Ovary (tissue), 9 donors: Measurements from ENCODE around the gene DRAXIN. TPM values are rescaled to one million over a fixed set of nuclear protein-coding genes. Genes with fewer than 3 reads are reported as not detected.
A peak's percentile ranks its signal among the peaks of the same experiment; 100 is the strongest.

ENCODE experiments used
- DNase-seq, 5 donors: peaks; one replicate each; pipeline ENCODE4 v3.0.0-alpha.2; 2019 to 2020
- H3K27ac ChIP-seq, 2 donors: fragments of 200-600 bp; one replicate each; pipeline versions ENCODE4 v1.5.1 to v1.8.0; 2019 to 2022
- H3K27me3 ChIP-seq: fragments of 200-600 bp; one replicate; pipeline ENCODE4 v1.8.0; 2022
- H3K36me3 ChIP-seq: fragments of 200-600 bp; sonication (generic); one replicate; pipeline ENCODE4 v1.5.1; 2019
- H3K4me1 ChIP-seq: one replicate; pipeline ENCODE4 v1.8.1; 2013; ENCODE audit warnings: mild to moderate bottlenecking, moderate library complexity; ENCODE audit not compliant: insufficient read depth
- H3K4me3 ChIP-seq: fragments of 200-600 bp; sonication (generic); one replicate; pipeline ENCODE4 v1.5.1; 2017
- H3K9me3 ChIP-seq, 2 donors: fragments of 200-600 bp in 1 of 2; sonication (generic) in 1 of 2; one replicate each; pipeline versions ENCODE4 v1.5.1 to v1.8.1; 2013 to 2019; ENCODE audit warnings: mild to moderate bottlenecking in 1 of 2, moderate library complexity in 1 of 2
- CTCF ChIP-seq, 3 donors: fragments of 450-650 bp in 2 of 3; fragments of 200-600 bp in 1 of 3; IDR thresholded peaks; one replicate each; pipeline versions ENCODE4 v1.5.1 to v1.8.0; 2016 to 2022; ENCODE audit warnings: antibody characterized with exemption in 3 of 3, mild to moderate bottlenecking in 1 of 3
- EP300 ChIP-seq: sonication (generic); formaldehyde crosslinking; IDR thresholded peaks from one replicate; pipeline ENCODE4 v1.6.1; 2017; ENCODE audit warnings: antibody characterized with exemption
- POLR2A ChIP-seq: fragments of 450-650 bp; IDR thresholded peaks from one replicate; pipeline ENCODE4 v1.6.1; 2017; ENCODE audit warnings: antibody characterized with exemption, mild to moderate bottlenecking, moderate library complexity
- WGBS, 3 donors: extraction: QIAGEN DNeasy Blood & Tissue Kit in 1 of 3; methylation state at CpG; one replicate each; pipeline versions ENCODE4 v1.1.5 to v1.1.7; 2013 to 2017; 5-methylcytosine and 5-hydroxymethylcytosine counted together
- intact Hi-C, 4 donors: fragments of 100-400 bp; cut with DNase I; formaldehyde crosslinking; loops; one replicate each; pipeline versions ENCODE4 v1.11.0 to v1.15.1; 2022 to 2023
- polyA plus RNA-seq, 2 donors: library from polyadenylated mRNA; stranded (reverse); fragments of 200-250 nt in 1 of 2; fragments of 350-450 nt in 1 of 2; fragmentation: Illumina TruSeq in 1 of 2; extraction: RNeasy Lipid Tissue Mini Kit (QIAGEN cat#74804) in 1 of 2; gene quantifications; one replicate each; pipeline ENCODE4 v1.2.3, GENCODE V29; 2013 to 2014
- total RNA-seq, 7 donors: library from RNA; depleted of rRNA in 2 of 7; stranded (reverse); fragments of >200 nt in 2 of 7; fragmentation: NEBNext Ultra II Directional in 3 of 7; extraction: Animal tissue kit (Norgen Biotek cat#: 25700) in 3 of 7; gene quantifications; one replicate each; pipeline versions ENCODE4 v1.1.0 to v1.2.4, GENCODE V29; 2016 to 2023
- donor health status: DM: no; HTN: no; CAD: no; lungs with moderate emphysema.
- donor health status: DM: no; HTN: no; CAD: no.
- donor health status: Bipolar disorder and iron deficiency.
- donor health status: DM: yes; HTN: yes; CAD: no.
- donor health status: DM: no; HTN: no; CAD: no.
- donor health status: DM: yes; HTN: yes; CAD: no.

The DRAXIN gene
- total and polyA plus RNA-seq, 9 donors = under 0.01 to 0.33 (median 0.05) TPM; not detected in 2

DNA sequence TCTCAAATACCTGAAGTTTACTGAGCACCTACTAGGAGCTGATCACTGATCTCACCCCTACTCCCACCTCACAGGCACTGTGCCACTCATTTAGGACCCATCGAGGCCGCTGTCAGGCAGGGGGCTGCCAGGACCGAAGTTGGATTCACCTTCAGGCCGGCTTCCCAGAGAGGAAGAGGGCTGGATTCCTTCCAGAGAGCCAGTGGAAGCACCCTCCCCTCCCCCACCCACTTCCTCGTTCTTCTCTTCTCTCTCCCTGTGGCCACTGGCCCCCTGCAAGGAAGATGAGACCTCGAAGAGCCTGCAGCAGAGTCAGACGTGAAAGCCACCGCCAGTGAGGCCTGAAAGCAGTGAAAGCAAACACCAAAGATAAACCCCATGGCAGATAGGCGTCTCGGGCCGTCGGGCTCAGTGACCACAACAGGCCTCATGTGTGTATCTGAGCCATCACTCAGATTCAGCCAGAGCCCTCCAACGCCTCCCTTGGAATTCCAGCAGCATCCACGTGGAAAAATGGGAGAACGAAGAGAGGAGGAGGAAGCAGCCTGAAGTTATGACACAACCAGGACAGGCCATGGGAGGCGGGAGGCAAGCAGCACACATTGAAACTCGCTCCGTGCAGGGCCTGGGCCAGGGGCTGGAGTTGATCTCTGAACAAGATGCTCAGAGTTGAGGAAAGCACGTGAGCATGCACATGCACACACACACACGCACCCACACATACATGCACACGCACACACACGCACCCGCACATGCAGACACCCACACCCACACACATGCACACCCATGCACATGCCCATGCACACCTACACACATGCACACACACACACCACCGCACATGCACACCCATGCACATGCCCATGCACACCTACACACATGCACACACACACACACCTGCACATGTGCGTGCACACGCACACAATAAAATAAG is 38.3 kb downstream of the DRAXIN start:
- 55 to 61% (median 55%) methylated on average over 26 of the region's 26 CpGs for WGBS, 3 donors
- Histone ChIP-seq H3K4me3 (no peak overlapping the region), H3K4me1 (peaks cover 9% of the 10 kb centered on the region), H3K9me3 (no peaks in the 10 kb centered on the region), H3K36me3 (no peaks in the 10 kb centered on the region), H3K27ac (no peak overlapping the region), H3K27me3 (no peaks in the 10 kb centered on the region)
- DNase-seq = no peak
- no peak for TF ChIP-seq CTCF (IDR thresholded peaks at IDR 0.05)
- intact Hi-C loops = loop anchor here in 2 of 4 donors (5.0 to 10.0 kb wide), 2 partner anchors 65 to 67 kb away; partner anchors contain the start of gene FBXO6 (in 1 of the 2)

DNA sequence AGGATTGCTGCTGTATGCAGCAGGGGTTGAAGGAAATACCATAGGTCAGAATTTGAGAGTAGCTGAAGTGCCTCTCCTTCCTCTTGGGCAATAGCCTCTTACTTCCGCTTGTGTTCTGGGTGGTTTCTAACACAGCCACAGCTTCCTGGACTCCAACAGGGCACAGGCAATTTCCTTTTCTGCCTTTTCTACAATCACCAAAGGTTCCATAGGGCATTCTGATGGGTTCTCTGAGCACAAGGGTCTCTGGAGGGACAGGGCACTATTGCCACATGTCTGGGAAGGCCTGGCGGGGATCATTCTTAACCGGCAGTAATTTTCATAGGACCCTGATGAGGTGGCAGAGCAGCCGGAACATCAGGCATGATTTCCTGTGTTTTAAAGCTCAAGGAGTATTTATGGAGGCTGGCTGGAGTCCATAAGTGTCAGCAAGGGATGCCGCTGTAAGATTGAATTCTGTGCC is 39.0 kb downstream of the DRAXIN start:
- DNase-seq = no peak
- intact Hi-C loops = loop anchor here in 2 of 4 donors (5.0 to 10.0 kb wide), 2 partner anchors 64 to 68 kb away; partner anchors contain the start of gene FBXO6 (in 1 of the 2)

DNA sequence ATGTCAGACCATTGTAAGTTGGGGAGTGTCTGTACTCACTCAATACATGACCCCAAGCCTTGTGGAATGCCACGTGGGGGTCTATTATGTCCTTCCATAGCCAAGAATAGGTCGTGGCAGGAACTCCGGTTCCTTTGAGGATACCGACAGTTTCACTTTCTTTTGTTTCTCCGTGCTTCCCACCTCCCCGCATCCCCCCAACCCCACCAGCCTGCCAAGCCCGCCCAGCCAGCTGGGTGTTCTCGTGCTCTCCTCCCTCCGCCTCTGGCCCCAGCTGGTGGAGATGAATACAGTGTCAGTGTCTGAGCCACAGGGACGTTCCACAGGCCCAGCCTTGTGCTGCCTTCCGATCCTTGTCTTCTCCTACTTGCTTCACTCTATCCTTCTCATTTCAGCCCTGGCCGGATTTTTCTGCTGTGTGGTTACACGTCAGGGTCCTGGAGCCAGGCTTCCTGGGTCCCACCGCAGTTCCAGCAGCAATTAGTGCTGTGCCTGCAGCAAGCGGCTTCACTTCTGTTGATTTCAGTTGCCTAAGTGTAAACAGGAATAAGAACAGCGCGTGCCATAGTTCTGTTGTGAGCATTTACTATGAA is 40.3 kb downstream of the DRAXIN start:
- Histone ChIP-seq H3K4me1 (peaks cover 11% of the 10 kb centered on the region), H3K27me3 (no peaks in the 10 kb centered on the region), H3K9me3 (no peaks in the 10 kb centered on the region), H3K36me3 (no peaks in the 10 kb centered on the region), H3K4me3 (peak overlapping the region; percentile 38), H3K27ac (peak overlapping the region in 1 of 2 donors; percentile 49)
- intact Hi-C loops = loop anchor here in 2 of 4 donors (5.0 to 10.0 kb wide), 2 partner anchors 63 to 69 kb away; partner anchors contain the start of gene FBXO6 (in 1 of the 2)
- 2 to 7% (median 2%) methylated on average over 16 to 17 of the region's 17 CpGs for WGBS, 3 donors
- TF ChIP-seq CTCF (IDR thresholded peaks at IDR 0.05) = no peak
- TF ChIP-seq EP300 = no peak
- TF ChIP-seq POLR2A = no peak
- DNase-seq = peak; percentile 78 to 87 (median 82)

More for the DNA sequence above, 39.0 kb downstream of the DRAXIN start:
- no peak for TF ChIP-seq CTCF (IDR thresholded peaks at IDR 0.05)
- TF ChIP-seq EP300 = no peak
- no peak for TF ChIP-seq POLR2A
- Histone ChIP-seq H3K4me1 (peaks cover 9% of the 10 kb centered on the region), H3K9me3 (no peaks in the 10 kb centered on the region), H3K36me3 (no peaks in the 10 kb centered on the region), H3K4me3 (no peak overlapping the region), H3K27ac (no peak overlapping the region), H3K27me3 (no peaks in the 10 kb centered on the region)
- 61 to 72% (median 64%) methylated on average over 5 of the region's 5 CpGs for WGBS, 3 donors

DNA sequence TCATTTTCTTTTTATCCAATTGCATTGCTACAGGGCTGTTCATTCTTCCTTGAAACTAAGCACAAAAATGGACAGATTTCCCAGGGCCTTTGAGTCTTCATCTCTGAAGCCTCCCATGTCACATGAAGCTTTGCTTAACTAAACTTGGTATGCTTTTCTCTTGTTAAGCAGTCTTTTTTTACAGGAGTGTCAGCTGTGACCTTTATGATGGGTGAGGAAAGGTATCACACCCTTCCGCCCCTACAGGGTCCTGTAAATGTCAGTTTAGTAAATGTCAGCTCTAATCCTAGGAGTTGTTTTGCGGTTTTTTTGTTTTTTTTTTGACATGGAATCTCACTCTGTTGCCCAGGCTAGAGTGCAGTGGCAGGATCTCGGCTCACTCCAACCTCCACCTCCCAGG is 41.8 kb downstream of the DRAXIN start:
- Histone ChIP-seq H3K4me1 (peaks cover 15% of the 10 kb centered on the region), H3K36me3 (no peaks in the 10 kb centered on the region), H3K27ac (no peak overlapping the region), H3K9me3 (no peaks in the 10 kb centered on the region), H3K27me3 (no peaks in the 10 kb centered on the region), H3K4me3 (no peak overlapping the region)
- WGBS, 3 donors = 92 to 96% (median 96%) methylated on average over 3 of the region's 3 CpGs
- no peak for DNase-seq
- no peak for TF ChIP-seq CTCF (IDR thresholded peaks at IDR 0.05)
- TF ChIP-seq POLR2A = no peak
- no peak for TF ChIP-seq EP300
- intact Hi-C loops = loop anchor here in 2 of 4 donors (5.0 to 10.0 kb wide), 2 partner anchors 61 to 71 kb away; partner anchors contain the start of gene FBXO6 (in 1 of the 2)
